Measurements from ENCODE around the gene SMAP2. TPM values are rescaled to one million over a fixed set of nuclear protein-coding genes. Genes with fewer than 3 reads are reported as not detected.
A peak's percentile ranks its signal among the peaks of the same experiment; 100 is the strongest.

Gene SMAP2
- total RNA-seq, 2 donors from 2014 or later: 17.9 to 25.6 TPM

- intact Hi-C loops (cut with DNase I): no loop called here
- DNase-seq (no peak), ATAC-seq (no peak)
These were observed 65.7 kb downstream of the SMAP2 start for GRCh38 chr1:40439247-40439646.

GRCh38 chr1:40449684-40450494 is 76.4 kb downstream of the SMAP2 start, which contains the start of gene ZFP69B:
Gene ZFP69B (plus strand): TSS chr1:40450476. CDS start chr1:40450962, 486 bp downstream.
- DNase-seq (peak; percentile 95), ATAC-seq (peak; percentile 99 to 100)
- intact Hi-C loops (cut with DNase I): no loop called here

GRCh38 chr1:40450495-40451237 is 77.1 kb downstream of the SMAP2 start:
- intact Hi-C loops (cut with DNase I): no loop called here
- ATAC-seq: peak; percentile 10 to 42
- peak; percentile 46 for DNase-seq

- ATAC-seq (no peak), DNase-seq (no peak)
- intact Hi-C loops (cut with DNase I): no loop called here
These were observed 77.7 kb downstream of the SMAP2 start for GRCh38 chr1:40451238-40451585.

GRCh38 chr1:40454873-40455272 is 81.3 kb downstream of the SMAP2 start:
- intact Hi-C loops (cut with DNase I): no loop called here
- ATAC-seq: no peak
- no peak for DNase-seq

GRCh38 chr1:40462956-40463590 is 89.5 kb downstream of the SMAP2 start:
- no peak for ATAC-seq

GRCh38 chr1:40469327-40469726 is 95.8 kb downstream of the SMAP2 start:
- no peak for DNase-seq
- intact Hi-C loops (cut with DNase I): no loop called here
- ATAC-seq: no peak

More at GRCh38 chr1:40462956-40463590, 89.5 kb downstream of the SMAP2 start:
- intact Hi-C loops (cut with DNase I): no loop called here
- no peak for DNase-seq

Other genes starting within 250 kb of the SMAP2 start
- 10 to 100 TPM; 11.7 to 13.9 TPM for gene RLF, start 212.3 kb upstream of the SMAP2 start, total RNA-seq
- not detected for gene TMCO2, start 125.8 kb upstream of the SMAP2 start, total RNA-seq
- 10 to 100 TPM; 33.7 to 42.0 TPM for gene ZMPSTE24, start 115.5 kb upstream of the SMAP2 start, total RNA-seq
- gene COL9A2, start 56.4 kb upstream of the SMAP2 start, total RNA-seq: 1 to 10 TPM in 1 of 2 donors, under 1 TPM in 1; 0.53 to 1.2 TPM
- gene ZFP69B, start 76.7 kb downstream of the SMAP2 start, total RNA-seq: 1 to 10 TPM; 1.1 to 1.2 TPM
- gene ZFP69, start 103.6 kb downstream of the SMAP2 start, total RNA-seq: 1 to 10 TPM; 2.3 to 2.5 TPM
- 1 to 10 TPM; 4.4 to 5.1 TPM for gene EXO5, start 135.0 kb downstream of the SMAP2 start, total RNA-seq
- 1 to 10 TPM; 6.5 to 7.4 TPM for gene ZNF684, start 157.9 kb downstream of the SMAP2 start, total RNA-seq